K562 (cell line): ENCODE measurements around the gene PPP2R1A. TPM values are rescaled to one million over a fixed set of nuclear protein-coding genes. Genes with fewer than 3 reads are reported as not detected.
A peak's percentile ranks its signal among the peaks of the same experiment; 100 is the strongest.

Experiments
- ATF1 ChIP-seq, 2 experiments: fragments of 450-650 bp in 1 of 2; IDR thresholded peaks; 2 replicates each; pipeline ENCODE4 v1.6.1; 2016; ENCODE audit warnings: missing compliant biosample characterization in 1 of 2, missing genetic modification characterization in 1 of 2
- DLX4 ChIP-seq: fragments of 250-450 bp; sonication (Bioruptor Pico); IDR thresholded peaks from 2 replicates; pipeline ENCODE4 v1.6.1; 2021; ENCODE audit warnings: mild to moderate bottlenecking
- KDM5B ChIP-seq: fragments of 200-600 bp; sonication (generic); IDR thresholded peaks from 2 replicates; pipeline ENCODE4 v1.6.1; 2012; ENCODE audit warnings: low read depth, mild to moderate bottlenecking, moderate library complexity, low read length, control low read depth, inconsistent platforms; ENCODE audit not compliant: insufficient replicate concordance
- PHB2 ChIP-seq: fragments of 450-650 bp; IDR thresholded peaks from 2 replicates; pipeline ENCODE4 v1.6.1; 2017; ENCODE audit warnings: low read depth
- PRDM10 ChIP-seq: fragments of 450-650 bp; IDR thresholded peaks from 2 replicates; pipeline ENCODE4 v1.6.1; 2018; ENCODE audit not compliant: partially characterized antibody
- REST ChIP-seq, 2 experiments: fragments of 450-650 bp; formaldehyde crosslinking in 1 of 2; IDR thresholded peaks; 2 replicates each; pipeline versions ENCODE4 v1.4.0 to v1.6.1; 2014 to 2020; ENCODE audit warnings: mild to moderate bottlenecking in 2 of 2, borderline replicate concordance in 1 of 2, low read depth in 1 of 2
- SMARCE1 ChIP-seq: fragments of 450-650 bp; IDR thresholded peaks from 2 replicates; pipeline ENCODE4 v1.7.1; 2016; ENCODE audit warnings: mild to moderate bottlenecking
- ZNF384 ChIP-seq: IDR thresholded peaks from 2 replicates; pipeline ENCODE4 v1.6.1; 2012; ENCODE audit warnings: low read depth, low read length, improper control_type of control experiment
- ZNF778 ChIP-seq: fragments of 450-650 bp; formaldehyde crosslinking; IDR thresholded peaks from 2 replicates; pipeline ENCODE4 v1.4.0; 2020; ENCODE audit warnings: mild to moderate bottlenecking, moderate library complexity
- polyA plus RNA-seq, 8 experiments: library from polyadenylated mRNA; depleted of rRNA in 4 of 8; stranded (reverse) in 5 of 8; unstranded in 3 of 8; fragments of >200 nt; fragmentation: Nextera tagmentation in 2 of 8; fragmentation: Illumina TruSeq in 1 of 8; extraction: Ambion mirVana in 2 of 8; extraction: Trizol in 1 of 8; gene quantifications; 2 replicates each; pipeline versions ENCODE4 v1.2.1 to v1.2.3, GENCODE V29; 2011 to 2014; ENCODE audit warnings: inconsistent platforms in 1 of 8, missing spikeins in 1 of 8
- total RNA-seq, 7 experiments: library from RNA; depleted of rRNA in 6 of 7; stranded (reverse); fragments of >200 nt in 6 of 7; fragmentation: Illumina TruSeq in 2 of 7; extraction: Trizol in 2 of 7; gene quantifications; 2 replicates each; pipeline versions ENCODE4 v1.2.1 to v1.2.3, GENCODE V29; 2011 to 2021; ENCODE audit warnings: low replicate concordance in 1 of 7

The PPP2R1A gene
- total and polyA plus RNA-seq, 9 of the 15 experiments (the other 6 are each of a cell fraction or from before 2014, with no cell fraction given), result 10.1 to 211 (median 70.1) TPM

- no peak for TF ChIP-seq KDM5B
- no peak for TF ChIP-seq ZNF778 (CRISPR knock-in tag)
- TF ChIP-seq REST (IDR thresholded peaks at IDR 0.05; ENCODE audit: borderline replicate concordance), result no peak
- TF ChIP-seq REST (CRISPR knock-in tag; IDR thresholded peaks at IDR 0.05; ENCODE audit: low read depth), result no peak
- 0 out of 2 replicates have a peak, but pooled peaks have one; percentile 62 for TF ChIP-seq SMARCE1
- no peak for TF ChIP-seq ATF1 (CRISPR knock-in tag; IDR thresholded peaks at IDR 0.05)
- peak; percentile 79; the same call in 1 of the 2 replicates for TF ChIP-seq ATF1 (tag; IDR thresholded peaks at IDR 0.05)
- TF ChIP-seq DLX4, result no peak
- TF ChIP-seq PHB2, result 0 out of 2 replicates have a peak, but pooled peaks have one; percentile 15
- peak; percentile 68; the same call in 1 of the 2 replicates for TF ChIP-seq ZNF384
- no peak for TF ChIP-seq PRDM10
These were observed 774 bp upstream of the PPP2R1A start (continued) for GRCh38 chr19:52188822-52189734.
